Activated naive CD4-positive, alpha-beta T cell treated with Interleukin-2 at 50 U/mL for 16 hours (primary cell): ENCODE data around the gene GOLGA3.

Experiments
- DNase-seq: peaks from one replicate; pipeline ENCODE4 v3.0.0-alpha.2; 2020

GOLGA3 gene

DNA sequence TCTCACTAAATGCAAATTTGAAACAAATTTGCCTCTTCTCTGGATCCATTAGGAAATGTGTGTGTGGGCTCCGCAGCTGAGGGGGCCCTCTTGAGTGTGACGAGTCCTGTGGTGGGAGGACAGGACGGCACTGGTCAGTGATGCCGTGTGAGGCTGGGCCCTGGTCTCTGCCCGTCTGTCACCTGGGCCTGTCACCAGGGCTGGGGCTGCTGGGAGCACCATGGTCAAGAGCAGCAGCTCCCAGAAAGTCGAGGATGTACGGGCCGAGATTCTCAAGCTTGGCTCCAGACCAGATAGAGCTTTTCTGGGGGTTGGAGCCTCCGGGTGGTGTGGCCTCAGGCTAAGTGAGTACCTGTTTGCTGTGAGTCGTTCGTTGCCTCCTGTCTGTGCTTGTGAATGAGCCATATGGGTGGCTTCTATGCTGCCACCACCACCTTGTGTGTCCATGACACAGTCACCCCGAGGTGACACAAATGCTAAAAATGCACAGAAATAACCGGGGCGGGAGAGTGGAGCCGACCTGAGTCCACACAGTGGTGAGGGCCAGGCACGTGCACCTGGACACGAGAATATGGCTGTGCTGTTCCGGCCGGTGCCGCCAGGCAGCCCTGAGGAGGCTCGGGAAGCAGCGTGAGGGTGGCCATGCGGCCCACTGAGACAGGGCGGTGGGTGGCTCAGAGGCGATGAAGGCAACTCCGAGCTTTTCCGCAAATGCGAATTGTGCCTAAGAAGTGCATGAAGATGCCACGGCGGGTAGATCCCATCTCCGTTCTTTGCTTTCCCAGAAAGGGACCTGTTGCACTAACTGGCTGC is 109.3 kb downstream of the GOLGA3 start:
- DNase-seq, result no peak
